ENCODE measurements around the gene TTC39C. TPM values are rescaled to one million over a fixed set of nuclear protein-coding genes. Genes with fewer than 3 reads are reported as not detected.

TTC39C gene
- total RNA-seq, 1 donor from 2014 or later: 23.5 TPM

- no peak overlapping the region for H3K27ac Mint-ChIP-seq (ENCODE audit: unreplicated experiment)
- DNase-seq (ENCODE audit: low read depth, low spot score): no peak
- no peak for TF ChIP-seq CTCF (conservative IDR thresholded peaks at IDR 0.05)
- H3K27me3 Mint-ChIP-seq (ENCODE audit: low read depth): peaks cover 46% of the 10 kb centered on the region
- no peaks in the 10 kb centered on the region for H3K9me3 Mint-ChIP-seq
- H3K4me3 Mint-ChIP-seq: no peak overlapping the region
- no peaks in the 10 kb centered on the region for H3K36me3 Mint-ChIP-seq (ENCODE audit: low read depth)
- peaks cover 11% of the 10 kb centered on the region for H3K4me1 Mint-ChIP-seq
Observed at GRCh38 chr18:24011123-24011917, 3.2 kb upstream of the TTC39C start.

DNA sequence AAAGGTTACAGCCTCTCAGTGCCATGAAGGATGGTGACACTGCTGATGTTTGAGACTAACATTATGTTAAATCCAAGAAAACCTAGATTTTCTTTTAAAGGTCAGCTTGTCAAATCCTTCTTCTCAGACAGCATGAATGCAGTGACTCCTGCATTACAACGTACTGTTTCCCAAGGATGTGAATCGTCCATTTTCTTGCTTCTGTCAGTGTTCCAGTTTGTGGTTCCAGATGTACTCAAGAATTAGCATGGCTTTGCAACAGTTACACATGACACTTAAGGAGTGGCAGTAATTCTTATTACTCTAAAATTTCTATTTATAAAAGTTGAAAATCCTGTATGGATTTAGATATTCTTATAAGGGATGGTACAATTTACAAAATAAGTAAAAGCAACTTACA lies 1.5 kb upstream of the TTC39C start:
- TF ChIP-seq CTCF (conservative IDR thresholded peaks at IDR 0.05): no peak
- Mint-ChIP-seq H3K4me3 (peak overlapping the region; percentile 86), H3K27me3 (ENCODE audit: low read depth) (peaks cover 41% of the 10 kb centered on the region), H3K4me1 (peaks cover 23% of the 10 kb centered on the region), H3K27ac (ENCODE audit: unreplicated experiment) (no peak overlapping the region), H3K36me3 (ENCODE audit: low read depth) (no peaks in the 10 kb centered on the region), H3K9me3 (no peaks in the 10 kb centered on the region)
- DNase-seq (ENCODE audit: low read depth, low spot score): no peak

DNA sequence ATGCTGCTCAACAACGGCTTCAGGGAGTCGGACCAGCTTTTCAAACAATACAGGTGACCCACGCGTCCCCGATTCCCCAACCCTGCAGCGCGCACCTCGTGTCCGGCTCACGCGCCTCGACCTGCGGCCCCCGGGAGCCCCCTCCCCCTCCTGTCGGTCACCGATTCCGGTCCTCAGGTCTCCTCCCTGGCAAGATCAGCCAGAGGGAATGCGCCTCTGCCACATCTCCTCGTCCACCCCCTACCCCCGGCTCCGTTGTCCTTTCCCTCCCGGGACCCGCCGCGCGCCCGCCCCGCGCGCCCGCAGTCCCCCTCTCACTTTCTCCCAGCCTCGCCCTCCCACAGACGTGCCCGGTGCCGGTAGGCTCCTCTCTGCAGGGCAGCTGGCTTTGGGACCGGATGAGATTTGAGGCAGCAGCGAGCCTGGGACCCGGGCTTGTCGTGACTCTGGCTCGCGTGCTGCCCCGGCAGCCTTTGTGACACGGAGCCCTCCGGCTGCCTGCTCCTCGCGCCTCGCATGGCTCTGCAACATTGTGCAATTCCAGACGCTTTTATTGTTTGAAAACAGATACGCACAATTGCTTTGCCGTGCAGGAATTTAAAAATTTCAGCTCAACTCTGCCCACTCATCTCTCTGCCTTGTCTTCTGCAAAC lies 558 bp downstream of the TTC39C start:
- Mint-ChIP-seq H3K9me3 (no peaks in the 10 kb centered on the region), H3K27ac (ENCODE audit: unreplicated experiment) (peak overlapping the region; percentile 89), H3K4me3 (peak overlapping the region; percentile 92), H3K36me3 (ENCODE audit: low read depth) (no peaks in the 10 kb centered on the region), H3K4me1 (peaks cover 23% of the 10 kb centered on the region), H3K27me3 (ENCODE audit: low read depth) (peaks cover 22% of the 10 kb centered on the region)
- TF ChIP-seq CTCF (conservative IDR thresholded peaks at IDR 0.05): no peak
- DNase-seq (ENCODE audit: low read depth, low spot score): peak; percentile 35

DNA sequence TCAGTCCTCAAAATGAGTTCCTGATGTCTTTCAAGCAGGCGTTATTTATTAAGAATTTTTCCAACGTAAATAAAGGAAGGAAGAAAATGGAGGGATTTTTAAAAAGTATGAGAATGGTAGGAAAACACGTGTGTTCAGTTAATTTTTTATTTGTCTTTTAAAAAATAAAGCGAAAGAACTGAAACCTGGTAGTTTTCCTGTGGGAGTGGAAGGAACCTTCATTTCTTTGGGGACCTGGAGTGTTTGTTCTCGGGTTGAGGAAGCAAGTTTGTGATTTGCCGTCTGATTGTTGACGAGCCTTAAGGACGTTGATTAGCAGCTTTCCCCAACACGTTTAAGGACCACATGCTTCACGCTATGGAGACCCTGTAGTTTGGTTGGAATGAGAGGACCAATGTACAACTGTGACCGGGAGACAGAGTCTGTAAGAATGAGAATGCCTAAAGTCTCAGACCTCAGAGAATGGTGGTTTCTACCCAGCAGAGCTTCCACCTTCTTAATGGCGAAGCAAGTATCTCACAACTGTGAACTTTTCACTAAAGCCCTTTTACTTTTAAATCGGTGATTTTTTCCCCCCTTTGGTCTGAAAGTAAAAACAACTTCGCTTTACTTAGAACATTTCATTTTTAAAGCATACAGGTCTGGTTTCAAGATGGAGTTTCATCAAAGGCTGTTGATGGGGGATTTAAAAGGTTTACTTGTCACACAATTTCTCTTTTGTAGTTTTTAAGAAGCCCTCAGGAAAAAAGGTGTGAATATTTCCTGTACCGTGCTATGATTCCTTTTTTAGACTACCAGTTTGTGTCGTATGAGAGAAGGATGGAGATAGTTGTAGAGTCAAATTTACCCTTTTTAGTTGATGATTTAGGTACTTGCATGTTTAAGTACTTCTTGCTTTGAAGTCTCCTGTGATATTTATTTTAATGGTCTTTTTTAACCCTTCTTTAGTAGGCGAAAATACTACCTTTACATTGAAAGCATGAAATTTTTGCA lies 1.4 kb downstream of the TTC39C start:
- peaks cover 2% of the 10 kb centered on the region for H3K36me3 Mint-ChIP-seq (ENCODE audit: low read depth)
- DNase-seq (ENCODE audit: low read depth, low spot score): no peak
- H3K27ac Mint-ChIP-seq (ENCODE audit: unreplicated experiment): peak overlapping the region; percentile 89
- TF ChIP-seq CTCF (conservative IDR thresholded peaks at IDR 0.05): no peak
- peaks cover 19% of the 10 kb centered on the region for H3K27me3 Mint-ChIP-seq (ENCODE audit: low read depth)
- peak overlapping the region; percentile 92 for H3K4me3 Mint-ChIP-seq
- no peaks in the 10 kb centered on the region for H3K9me3 Mint-ChIP-seq
- peaks cover 23% of the 10 kb centered on the region for H3K4me1 Mint-ChIP-seq

DNA sequence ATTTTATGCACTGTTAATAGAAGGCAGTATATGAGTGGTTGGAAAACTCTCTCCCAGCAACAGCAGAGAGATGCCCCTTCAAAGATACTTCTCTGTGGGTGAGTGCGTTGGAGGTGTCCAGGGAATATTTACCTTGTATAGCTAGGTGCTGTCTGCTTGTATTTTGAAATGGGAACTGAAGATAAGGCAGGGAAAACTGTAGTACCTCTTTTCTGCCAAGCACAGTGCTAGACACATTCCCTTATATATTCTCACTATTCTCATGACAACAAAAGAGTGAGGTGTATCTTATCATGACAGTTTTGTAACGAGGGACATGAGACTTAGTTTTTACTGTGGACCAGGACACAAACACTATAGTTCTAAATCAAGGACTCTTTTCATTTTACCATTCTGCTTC lies 2.1 kb downstream of the TTC39C start:
- Mint-ChIP-seq H3K36me3 (ENCODE audit: low read depth) (peaks cover 2% of the 10 kb centered on the region), H3K4me1 (peaks cover 23% of the 10 kb centered on the region), H3K27ac (ENCODE audit: unreplicated experiment) (no peak overlapping the region), H3K27me3 (ENCODE audit: low read depth) (peaks cover 14% of the 10 kb centered on the region), H3K4me3 (peak overlapping the region; percentile 92), H3K9me3 (no peaks in the 10 kb centered on the region)
- peak; percentile 59 for TF ChIP-seq CTCF (conservative IDR thresholded peaks at IDR 0.05)
- no peak for DNase-seq (ENCODE audit: low read depth, low spot score)

Measured in neural crest cell (in vitro differentiated cells).